Gastroesophageal sphincter (tissue), 4 donors: ENCODE results near the gene MLXIP. TPM values are rescaled to one million over a fixed set of nuclear protein-coding genes. Genes with fewer than 3 reads are reported as not detected.

Experiments used
- ATAC-seq: fragments of 150-250 bp; one replicate; pipeline ENCODE4 v1.9.1; 2016; ENCODE audit warnings: mild to moderate bottlenecking, moderate library complexity
- H3K27ac ChIP-seq, 4 donors: fragments of 200-600 bp; sonication (generic) in 3 of 4; 1 replicate in 3 of 4; 2 replicates in 1 of 4; pipeline ENCODE4 v1.5.1; 2016 to 2019
- H3K27me3 ChIP-seq: fragments of 200-600 bp; sonication (generic); one replicate; pipeline ENCODE4 v1.5.1; 2019
- H3K36me3 ChIP-seq, 2 donors: fragments of 200-600 bp; sonication (generic); one replicate each; pipeline ENCODE4 v1.5.1; 2019; ENCODE audit warnings: control low read depth in 1 of 2
- H3K4me1 ChIP-seq, 3 donors: fragments of 200-600 bp; sonication (generic); 1 replicate in 2 of 3; 2 replicates in 1 of 3; pipeline ENCODE4 v1.5.1; 2016 to 2019; ENCODE audit warnings: control low read depth in 2 of 3
- H3K4me3 ChIP-seq, 2 donors: fragments of 200-600 bp; sonication (generic); one replicate each; pipeline ENCODE4 v1.5.1; 2019; ENCODE audit warnings: mild to moderate bottlenecking in 1 of 2, moderate library complexity in 1 of 2
- H3K9me3 ChIP-seq, 3 donors: fragments of 200-600 bp; sonication (generic); one replicate each; pipeline ENCODE4 v1.5.1; 2017 to 2019; ENCODE audit warnings: control low read depth in 2 of 3
- EP300 ChIP-seq: sonication (generic); formaldehyde crosslinking; IDR thresholded peaks from one replicate; pipeline ENCODE4 v1.6.1; 2017; ENCODE audit warnings: antibody characterized with exemption, mild to moderate bottlenecking
- POLR2A ChIP-seq, 2 donors: fragments of 450-650 bp; IDR thresholded peaks; one replicate each; pipeline ENCODE4 v1.6.1; 2017; ENCODE audit warnings: antibody characterized with exemption in 2 of 2, mild to moderate bottlenecking in 2 of 2, moderate library complexity in 1 of 2
- POLR2AphosphoS5 ChIP-seq: sonication (generic); formaldehyde crosslinking; IDR thresholded peaks from one replicate; pipeline ENCODE4 v1.6.1; 2017; ENCODE audit warnings: antibody characterized with exemption
- WGBS, 2 donors: methylation state at CpG; one replicate each; pipeline ENCODE4 v1.1.5; 2018; ENCODE audit warnings: low coverage in 1 of 2; 5-methylcytosine and 5-hydroxymethylcytosine counted together
- total RNA-seq, 4 donors: library from RNA; depleted of rRNA; stranded (reverse); fragments of >200 nt; gene quantifications; one replicate each; pipeline ENCODE4 v1.1.0, GENCODE V29; 2016
- TF ChIP-seq, protein P1 (sequence below), 4 experiments: fragments of 200-600 bp in 2 of 4; fragments of 450-650 bp in 2 of 4; sonication (generic) in 1 of 4; IDR thresholded peaks; one replicate each; pipeline ENCODE4 v1.5.1; 2017 to 2019; ENCODE audit warnings: antibody characterized with exemption in 4 of 4, mild to moderate bottlenecking in 2 of 4, moderate library complexity in 2 of 4

Gene MLXIP
- total RNA-seq, 4 donors from 2014 or later = 28.8 to 87.4 (median 54.9) TPM

- Histone ChIP-seq H3K36me3 (peaks cover 0 to 7% of the 10 kb centered on the region in 2 donors), H3K27ac (no peak overlapping the region), H3K27me3 (no peaks in the 10 kb centered on the region), H3K4me1 (no peaks in the 10 kb centered on the region), H3K9me3 (no peaks in the 10 kb centered on the region), H3K4me3 (no peak overlapping the region)
- ATAC-seq = no peak
- TF ChIP-seq, protein P1, sequence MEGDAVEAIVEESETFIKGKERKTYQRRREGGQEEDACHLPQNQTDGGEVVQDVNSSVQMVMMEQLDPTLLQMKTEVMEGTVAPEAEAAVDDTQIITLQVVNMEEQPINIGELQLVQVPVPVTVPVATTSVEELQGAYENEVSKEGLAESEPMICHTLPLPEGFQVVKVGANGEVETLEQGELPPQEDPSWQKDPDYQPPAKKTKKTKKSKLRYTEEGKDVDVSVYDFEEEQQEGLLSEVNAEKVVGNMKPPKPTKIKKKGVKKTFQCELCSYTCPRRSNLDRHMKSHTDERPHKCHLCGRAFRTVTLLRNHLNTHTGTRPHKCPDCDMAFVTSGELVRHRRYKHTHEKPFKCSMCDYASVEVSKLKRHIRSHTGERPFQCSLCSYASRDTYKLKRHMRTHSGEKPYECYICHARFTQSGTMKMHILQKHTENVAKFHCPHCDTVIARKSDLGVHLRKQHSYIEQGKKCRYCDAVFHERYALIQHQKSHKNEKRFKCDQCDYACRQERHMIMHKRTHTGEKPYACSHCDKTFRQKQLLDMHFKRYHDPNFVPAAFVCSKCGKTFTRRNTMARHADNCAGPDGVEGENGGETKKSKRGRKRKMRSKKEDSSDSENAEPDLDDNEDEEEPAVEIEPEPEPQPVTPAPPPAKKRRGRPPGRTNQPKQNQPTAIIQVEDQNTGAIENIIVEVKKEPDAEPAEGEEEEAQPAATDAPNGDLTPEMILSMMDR (IDR thresholded peaks at IDR 0.05) = no peak
- TF ChIP-seq POLR2A (IDR thresholded peaks at IDR 0.05) (no peak), EP300 (no peak), POLR2AphosphoS5 (no peak)
- WGBS, 2 donors = 100% methylated on average over 5 of the region's 13 CpGs; no CpG with 5 or more reads in 1 of the 2 donors
These were observed 48.0 kb upstream of the MLXIP start for GRCh38 chr12:122030424-122031035.

DNA sequence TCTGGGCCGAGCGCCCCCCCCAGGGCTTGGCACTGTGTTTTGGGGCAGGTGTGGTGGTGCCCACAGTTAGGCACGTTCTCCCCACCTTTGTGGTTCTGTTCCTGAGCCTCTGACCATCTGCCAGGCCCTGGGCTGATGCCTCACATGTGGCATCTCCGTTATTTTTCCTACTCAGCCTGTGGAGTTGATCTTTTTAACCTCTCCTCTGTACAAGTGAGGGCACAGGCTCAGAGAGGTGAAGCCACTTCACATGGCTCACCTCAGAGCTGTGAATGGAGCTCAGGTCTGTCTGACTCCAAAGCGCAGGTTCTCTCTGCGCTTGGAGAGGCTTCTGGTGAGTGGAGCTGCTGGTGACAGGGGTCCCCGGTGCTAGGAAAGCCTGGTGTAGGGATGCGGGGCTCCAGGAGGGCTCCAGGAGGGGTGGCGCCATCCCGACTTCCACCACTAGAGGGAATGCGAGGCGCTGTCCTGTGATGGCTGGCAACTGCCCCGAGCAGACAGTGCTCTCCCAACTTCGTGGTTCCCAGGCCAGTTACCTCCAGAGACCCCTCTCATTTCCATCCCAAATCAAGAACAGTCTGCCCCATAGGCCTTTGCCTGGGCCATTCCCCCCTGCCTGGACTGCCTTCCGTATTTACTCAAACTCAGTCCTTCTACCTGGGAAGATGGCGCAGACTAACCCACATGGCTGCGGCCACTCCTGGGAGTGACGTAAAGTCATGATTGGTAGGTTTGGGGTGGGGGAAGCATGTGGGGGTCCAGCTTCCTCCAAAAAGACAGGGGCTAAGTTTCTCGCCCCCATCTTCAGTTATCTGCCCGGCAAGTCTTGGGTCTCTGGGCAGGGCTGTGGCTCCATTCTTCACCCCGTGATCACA lies 47.0 kb upstream of the MLXIP start:
- H3K36me3 ChIP-seq = peaks cover 0 to 18% of the 10 kb centered on the region in 2 donors
- no peaks in the 10 kb centered on the region for H3K4me1 ChIP-seq
- ATAC-seq = peak; percentile 58
- H3K27ac ChIP-seq = no peak overlapping the region
- no peak for TF ChIP-seq POLR2A (IDR thresholded peaks at IDR 0.05)
- TF ChIP-seq, protein P1 (IDR thresholded peaks at IDR 0.05) = peak in 3 of 4 experiments; percentile 61 to 79 (median 66)
- no peaks in the 10 kb centered on the region for H3K9me3 ChIP-seq
- 47 to 100% methylated on average over 1 to 9 of the region's 21 CpGs for WGBS, 2 donors
- H3K4me3 ChIP-seq = no peak overlapping the region
- H3K27me3 ChIP-seq = no peaks in the 10 kb centered on the region

DNA sequence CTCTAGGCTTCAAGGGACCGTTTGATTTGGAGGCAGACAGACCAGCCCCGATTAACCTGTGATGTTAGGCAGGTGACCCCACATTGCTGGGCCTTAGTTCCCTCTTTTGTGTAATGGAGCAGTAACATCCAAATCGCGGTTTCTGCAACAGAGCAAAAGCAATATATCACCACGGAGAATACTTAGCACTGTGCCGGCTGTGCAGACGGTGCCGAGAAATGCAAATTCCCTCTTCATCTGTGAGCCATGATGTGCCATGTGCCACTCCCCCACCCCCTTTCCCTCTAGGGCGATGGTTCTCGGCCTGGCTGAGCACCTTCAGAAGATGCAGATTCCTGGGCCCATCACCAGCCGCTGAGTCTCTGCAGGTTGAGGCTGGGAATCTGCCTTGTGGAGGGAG lies 46.0 kb upstream of the MLXIP start:
- Histone ChIP-seq H3K4me3 (no peak overlapping the region), H3K9me3 (no peaks in the 10 kb centered on the region), H3K27ac (no peak overlapping the region), H3K36me3 (peaks cover 0 to 28% of the 10 kb centered on the region in 2 donors), H3K27me3 (no peaks in the 10 kb centered on the region), H3K4me1 (no peaks in the 10 kb centered on the region)
- 85 to 100% methylated on average over 3 to 11 of the region's 11 CpGs for WGBS, 2 donors
- no peak for TF ChIP-seq EP300
- no peak for TF ChIP-seq POLR2AphosphoS5
- TF ChIP-seq, protein P1 (IDR thresholded peaks at IDR 0.05) = no peak
- no peak for TF ChIP-seq POLR2A (IDR thresholded peaks at IDR 0.05)
- no peak for ATAC-seq

- Histone ChIP-seq H3K4me1 (no peaks in the 10 kb centered on the region), H3K9me3 (no peaks in the 10 kb centered on the region), H3K27ac (no peak overlapping the region), H3K27me3 (no peaks in the 10 kb centered on the region), H3K4me3 (no peak overlapping the region), H3K36me3 (peaks cover 0 to 42% of the 10 kb centered on the region in 2 donors)
- no peak for ATAC-seq
- no peak for TF ChIP-seq EP300
- TF ChIP-seq, protein P1 (IDR thresholded peaks at IDR 0.05) = no peak
- no peak for TF ChIP-seq POLR2A (IDR thresholded peaks at IDR 0.05)
- TF ChIP-seq POLR2AphosphoS5 = no peak
- 80 to 85% methylated on average over 2 to 7 of the region's 8 CpGs for WGBS, 2 donors
These were observed 43.3 kb upstream of the MLXIP start for GRCh38 chr12:122035292-122035691.
